Urinary bladder (tissue), 4 donors: ENCODE measurements around the gene TOP3B. TPM values are rescaled to one million over a fixed set of nuclear protein-coding genes. Genes with fewer than 3 reads are reported as not detected.

Source experiments
- DNase-seq: peaks from one replicate; pipeline ENCODE4 v3.0.0-alpha.2; 2015; ENCODE audit errors: extremely low spot score
- H3K27ac ChIP-seq: one replicate; pipeline ENCODE4 v1.5.1; 2013; ENCODE audit warnings: low read depth, mild to moderate bottlenecking, moderate library complexity
- H3K36me3 ChIP-seq: one replicate; pipeline ENCODE4 v1.6.1; 2013; ENCODE audit warnings: mild to moderate bottlenecking, moderate library complexity; ENCODE audit not compliant: insufficient read depth
- H3K4me1 ChIP-seq: one replicate; pipeline ENCODE4 v1.6.1; 2013; ENCODE audit warnings: mild to moderate bottlenecking, moderate library complexity; ENCODE audit not compliant: insufficient read depth
- H3K4me3 ChIP-seq: one replicate; pipeline ENCODE4 v1.5.1; 2013; ENCODE audit warnings: low read depth, low read length
- whole genome bisulfite sequencing: extraction: QIAGEN DNeasy Blood & Tissue Kit; methylation state at CpG from one replicate; pipeline ENCODE4 v1.1.7; 2013; 5-methylcytosine and 5-hydroxymethylcytosine counted together
- polyA plus RNA-seq: library from polyadenylated mRNA; stranded (reverse); fragments of 200-250 nt; gene quantifications from one replicate; pipeline ENCODE4 v1.2.3, GENCODE V29; 2013
- total RNA-seq: library from RNA; depleted of rRNA; stranded (reverse); fragments of >200 nt; gene quantifications from one replicate; pipeline ENCODE4 v1.2.3, GENCODE V29; 2014
- donor health status: healthy with polysubstance abuse.
- donor health status: healthy.

The TOP3B gene
- total and polyA plus RNA-seq, 2 donors, result 12.6 to 20.7 TPM

DNA sequence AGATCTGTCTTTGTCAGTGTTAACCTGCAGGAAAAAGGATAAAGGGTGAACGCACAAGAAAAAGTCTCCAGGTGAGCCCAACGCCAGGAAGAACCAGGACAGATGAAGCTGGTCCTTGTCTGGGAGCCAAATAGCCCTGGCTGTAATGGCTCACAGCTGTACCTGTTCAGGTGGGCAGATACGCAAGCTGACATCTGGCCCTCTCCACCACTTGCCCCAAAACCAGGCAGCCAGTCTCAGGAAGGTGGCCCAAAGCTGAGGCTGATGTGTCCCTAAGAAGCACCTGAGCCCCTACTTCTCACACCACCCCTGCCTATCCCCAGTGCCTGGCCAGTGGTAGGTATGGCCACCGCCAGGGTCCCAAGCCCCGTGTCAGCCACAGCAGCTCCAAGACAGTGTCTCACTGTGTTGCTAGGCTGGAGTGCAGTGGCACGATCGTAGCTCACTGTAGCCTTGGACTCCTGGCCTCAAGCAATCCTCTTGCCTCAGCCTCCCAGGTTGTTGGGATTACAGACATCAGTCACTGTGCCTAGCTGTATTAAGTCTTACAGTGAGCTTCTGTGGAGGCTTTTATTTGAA lies 14.8 kb downstream of the TOP3B start:
- WGBS, result 95% methylated on average over 7 of the region's 7 CpGs
- DNase-seq, result no peak
- Histone ChIP-seq H3K4me1 (no peaks in the 10 kb centered on the region), H3K36me3 (peaks cover 4% of the 10 kb centered on the region), H3K27ac (no peak overlapping the region), H3K4me3 (no peak overlapping the region)

DNA sequence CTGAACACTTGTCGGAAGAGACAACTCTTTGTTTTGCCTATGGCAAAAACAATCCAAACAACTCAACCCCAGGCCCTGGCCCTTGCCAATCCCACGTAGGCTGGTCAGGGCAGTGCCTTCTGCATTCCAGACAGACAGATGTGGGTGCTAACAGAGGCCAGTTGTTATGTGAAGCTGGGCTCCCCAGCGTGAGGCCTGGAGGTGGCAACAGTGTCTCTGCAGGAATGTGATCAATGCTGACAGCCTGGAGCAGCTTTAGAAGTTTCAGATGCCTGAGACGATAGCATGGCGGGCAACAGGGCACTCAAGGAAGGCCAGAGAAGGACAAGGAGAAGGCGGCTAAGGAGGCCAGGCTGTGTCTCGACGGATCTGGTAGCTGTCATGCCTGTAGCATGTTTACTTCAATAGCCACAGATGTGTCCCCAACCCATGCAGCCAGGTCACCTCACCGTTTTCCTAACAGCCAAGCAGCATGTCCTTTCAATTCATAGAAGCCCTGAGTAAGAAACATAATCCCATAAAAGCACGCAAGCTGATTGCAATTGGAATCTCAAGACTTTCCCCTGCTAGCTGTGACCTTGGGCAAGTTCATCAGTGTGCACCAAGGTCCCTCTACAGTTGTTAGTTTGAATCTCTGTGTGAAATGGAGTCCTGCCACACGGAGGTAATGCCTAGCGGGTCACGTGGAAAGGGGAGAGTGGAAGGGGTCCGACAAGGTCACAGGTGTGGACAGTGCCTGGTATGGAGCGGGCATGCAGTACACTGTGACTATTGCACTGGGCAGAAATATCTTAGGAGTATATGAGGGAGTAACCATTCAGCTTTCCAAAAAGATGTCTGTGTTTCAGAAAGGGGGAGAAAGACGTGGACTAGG lies 15.7 kb downstream of the TOP3B start:
- H3K4me1 ChIP-seq, result no peaks in the 10 kb centered on the region
- no peak overlapping the region for H3K4me3 ChIP-seq
- no peak overlapping the region for H3K27ac ChIP-seq
- H3K36me3 ChIP-seq, result peaks cover 4% of the 10 kb centered on the region
- DNase-seq, result no peak
- WGBS, result 91% methylated on average over 16 of the region's 16 CpGs

DNA sequence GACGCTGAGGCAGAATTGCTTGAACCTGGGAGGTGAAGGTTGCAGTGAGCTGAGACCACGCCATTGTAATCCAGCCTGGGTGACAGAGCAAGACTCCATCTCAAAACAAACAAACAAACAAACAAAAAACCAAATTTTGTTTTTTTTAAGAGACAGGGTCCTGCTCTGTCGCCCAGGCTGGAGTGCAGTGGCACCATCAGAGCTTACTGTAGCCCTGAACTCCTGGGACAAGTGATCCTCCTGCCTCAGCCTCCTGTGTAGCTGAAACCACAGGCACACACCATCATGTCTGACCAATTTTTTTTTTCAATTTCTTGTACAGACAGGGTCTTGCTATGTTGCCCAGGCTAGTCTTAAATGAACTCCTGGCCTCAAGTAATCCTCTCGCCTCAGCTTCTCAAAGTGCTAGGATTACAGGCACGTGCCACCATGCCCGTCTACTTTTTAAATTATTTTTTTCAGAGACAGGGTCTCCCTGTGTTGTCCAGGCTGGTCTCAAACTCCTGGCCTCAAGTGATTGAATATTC lies 16.8 kb downstream of the TOP3B start:
- Histone ChIP-seq H3K36me3 (peaks cover 4% of the 10 kb centered on the region), H3K4me3 (no peak overlapping the region), H3K4me1 (no peaks in the 10 kb centered on the region), H3K27ac (no peak overlapping the region)
- 96% methylated on average over 6 of the region's 6 CpGs for WGBS
- no peak for DNase-seq

DNA sequence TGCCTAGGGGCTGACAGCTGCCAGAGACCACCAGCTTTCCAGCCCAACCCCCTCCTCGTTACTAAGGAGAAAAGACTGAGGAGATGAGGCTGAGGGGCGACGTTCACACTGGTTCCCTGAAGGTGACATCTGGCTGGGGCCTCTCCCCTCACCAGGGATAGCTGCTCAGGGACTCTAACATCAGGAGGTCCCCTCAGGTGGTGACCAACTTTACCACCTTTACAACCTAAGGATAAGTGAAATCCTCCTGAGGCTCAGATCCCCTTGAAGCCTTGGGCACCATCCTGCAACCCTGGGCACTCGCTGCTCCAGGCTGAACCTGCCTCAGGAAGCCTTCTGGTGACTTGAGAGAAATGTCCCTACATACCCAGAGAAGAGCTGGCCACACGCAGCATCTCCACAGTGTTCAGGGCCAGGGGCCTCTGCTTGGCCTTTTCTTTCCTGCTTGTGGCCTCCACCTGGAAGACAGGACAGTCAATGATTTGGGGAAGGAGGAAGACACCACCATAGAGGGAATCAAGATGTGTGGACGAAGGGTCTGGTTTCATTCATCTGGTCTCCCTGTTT lies 17.6 kb downstream of the TOP3B start:
- Histone ChIP-seq H3K36me3 (peaks cover 4% of the 10 kb centered on the region), H3K4me3 (no peak overlapping the region), H3K4me1 (no peaks in the 10 kb centered on the region), H3K27ac (no peak overlapping the region)
- DNase-seq, result no peak
- 95% methylated on average over 6 of the region's 6 CpGs for WGBS

DNA sequence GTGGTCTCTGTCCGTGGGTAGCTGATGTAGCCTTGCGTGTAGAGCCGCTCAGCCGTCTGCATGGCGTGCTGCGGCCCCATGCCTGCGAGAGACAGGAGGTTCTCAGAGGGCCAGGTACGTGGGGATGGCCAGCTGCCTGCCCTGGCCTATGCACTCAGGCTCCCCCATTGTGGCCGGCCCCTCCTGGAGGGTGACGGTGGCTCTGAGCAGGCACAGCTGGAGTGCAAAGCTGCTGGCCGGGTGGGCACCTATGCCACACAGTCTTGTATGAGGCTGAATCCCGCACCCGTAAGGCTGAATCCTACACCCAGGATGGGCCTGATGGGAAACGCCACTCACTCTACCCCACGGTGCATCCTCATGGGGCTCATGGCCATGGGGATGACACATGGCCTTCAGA lies 18.4 kb downstream of the TOP3B start:
- no peaks in the 10 kb centered on the region for H3K4me1 ChIP-seq
- H3K4me3 ChIP-seq, result no peak overlapping the region
- peaks cover 4% of the 10 kb centered on the region for H3K36me3 ChIP-seq
- DNase-seq, result no peak
- no peak overlapping the region for H3K27ac ChIP-seq
- WGBS, result 96% methylated on average over 15 of the region's 15 CpGs

DNA sequence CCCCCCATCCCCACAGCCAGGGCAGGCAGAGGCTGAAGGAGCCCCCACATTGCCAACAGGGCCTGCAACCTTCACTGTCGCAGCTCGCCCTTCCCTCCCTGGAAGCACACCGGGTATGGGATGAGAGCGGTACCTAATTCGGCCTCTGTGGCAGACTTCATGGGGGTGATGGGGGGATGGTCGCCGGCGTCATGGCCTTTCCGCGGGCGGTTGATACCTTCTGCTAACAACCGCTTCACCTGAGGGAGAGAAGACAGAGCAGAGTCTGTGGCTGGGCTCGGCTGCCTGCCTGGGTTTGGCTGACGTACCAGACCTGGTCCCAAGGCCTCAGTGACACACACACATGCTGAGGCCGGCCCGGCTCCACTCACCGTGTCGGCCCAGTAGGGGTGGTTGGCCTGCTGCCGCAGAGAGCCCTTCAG lies 18.8 kb downstream of the TOP3B start:
- no peak overlapping the region for H3K4me3 ChIP-seq
- H3K4me1 ChIP-seq, result no peaks in the 10 kb centered on the region
- no peak overlapping the region for H3K27ac ChIP-seq
- 96% methylated on average over 19 of the region's 19 CpGs for WGBS
- no peak for DNase-seq
- H3K36me3 ChIP-seq, result peaks cover 4% of the 10 kb centered on the region

DNA sequence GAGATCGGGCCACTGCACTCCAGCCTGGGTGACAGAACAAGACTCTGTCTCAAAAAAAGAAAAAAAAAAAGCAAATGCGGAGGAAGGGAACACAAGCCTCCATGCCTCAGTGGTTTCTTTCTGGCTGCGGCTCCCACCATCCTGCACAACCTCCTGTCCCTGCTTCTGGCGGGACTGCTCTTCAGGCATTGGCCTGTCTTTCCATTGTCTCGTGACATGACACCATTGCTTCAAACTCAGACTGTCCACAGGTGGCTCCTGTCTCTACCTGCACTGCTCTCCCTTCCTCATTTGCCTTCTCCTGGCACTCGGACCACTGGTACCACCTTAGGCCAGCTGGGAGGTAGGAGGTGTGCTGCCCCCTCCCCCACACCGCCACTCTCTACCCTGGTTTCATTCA lies 19.3 kb downstream of the TOP3B start:
- H3K4me1 ChIP-seq, result no peaks in the 10 kb centered on the region
- H3K36me3 ChIP-seq, result peaks cover 4% of the 10 kb centered on the region
- WGBS, result 96% methylated on average over 7 of the region's 7 CpGs
- DNase-seq, result no peak
- no peak overlapping the region for H3K27ac ChIP-seq
- no peak overlapping the region for H3K4me3 ChIP-seq

DNA sequence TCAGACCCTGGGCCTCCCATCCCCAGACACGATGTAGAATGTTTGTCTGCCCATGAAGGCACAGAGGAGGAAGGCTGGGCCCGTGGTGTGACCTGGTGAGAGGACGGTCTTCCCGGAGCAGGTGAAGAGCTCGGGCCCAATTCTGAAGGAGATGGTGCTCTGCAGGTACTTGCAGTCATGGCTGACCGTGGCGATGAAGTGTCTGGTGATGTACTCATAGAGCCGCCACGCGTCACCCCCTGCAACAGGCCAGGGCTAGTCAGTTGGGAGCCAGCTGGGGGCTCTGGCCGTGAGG lies 20.0 kb downstream of the TOP3B start:
- 94% methylated on average over 11 of the region's 11 CpGs for WGBS
- no peak overlapping the region for H3K4me3 ChIP-seq
- H3K27ac ChIP-seq, result no peak overlapping the region
- no peak for DNase-seq
- no peaks in the 10 kb centered on the region for H3K4me1 ChIP-seq
- H3K36me3 ChIP-seq, result peaks cover 4% of the 10 kb centered on the region

DNA sequence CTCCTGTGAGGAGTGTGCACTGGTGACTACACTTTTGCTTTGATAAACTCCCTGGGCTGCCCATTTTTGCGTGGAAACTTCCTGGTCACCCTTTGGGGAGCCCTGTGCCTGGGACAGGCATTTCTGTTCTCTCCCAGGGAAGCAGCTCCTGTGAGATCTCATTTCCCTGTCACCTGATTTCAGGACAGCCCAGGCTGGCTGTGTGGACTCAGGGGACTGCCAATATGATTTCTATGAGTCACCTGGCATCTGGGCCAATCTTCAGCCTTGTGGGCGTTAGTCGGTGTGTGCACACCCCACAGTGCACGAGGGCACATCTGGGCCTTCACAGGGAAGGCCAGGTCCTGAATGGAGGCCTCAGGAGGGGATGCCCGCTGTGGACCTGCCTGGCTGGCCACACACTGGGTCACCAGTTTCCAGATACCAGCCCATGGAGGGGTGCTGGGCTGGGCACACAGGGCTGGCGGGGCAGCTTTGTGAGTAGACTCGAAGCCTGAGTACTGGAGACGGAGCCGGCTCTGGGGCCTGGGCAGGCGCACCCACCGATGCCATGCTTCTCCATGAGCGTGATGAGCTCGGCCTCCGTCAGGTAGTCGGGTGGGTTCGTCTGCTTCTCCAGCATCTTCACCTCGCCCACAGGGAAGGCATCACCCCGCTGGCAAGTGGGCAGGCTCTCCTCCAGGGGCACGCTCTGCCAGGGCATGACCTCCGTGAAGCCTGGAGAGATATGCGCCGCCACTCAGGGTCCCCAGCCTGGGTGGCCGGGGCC lies 20.5 kb downstream of the TOP3B start:
- H3K36me3 ChIP-seq, result peaks cover 4% of the 10 kb centered on the region
- no peak for DNase-seq

DNA sequence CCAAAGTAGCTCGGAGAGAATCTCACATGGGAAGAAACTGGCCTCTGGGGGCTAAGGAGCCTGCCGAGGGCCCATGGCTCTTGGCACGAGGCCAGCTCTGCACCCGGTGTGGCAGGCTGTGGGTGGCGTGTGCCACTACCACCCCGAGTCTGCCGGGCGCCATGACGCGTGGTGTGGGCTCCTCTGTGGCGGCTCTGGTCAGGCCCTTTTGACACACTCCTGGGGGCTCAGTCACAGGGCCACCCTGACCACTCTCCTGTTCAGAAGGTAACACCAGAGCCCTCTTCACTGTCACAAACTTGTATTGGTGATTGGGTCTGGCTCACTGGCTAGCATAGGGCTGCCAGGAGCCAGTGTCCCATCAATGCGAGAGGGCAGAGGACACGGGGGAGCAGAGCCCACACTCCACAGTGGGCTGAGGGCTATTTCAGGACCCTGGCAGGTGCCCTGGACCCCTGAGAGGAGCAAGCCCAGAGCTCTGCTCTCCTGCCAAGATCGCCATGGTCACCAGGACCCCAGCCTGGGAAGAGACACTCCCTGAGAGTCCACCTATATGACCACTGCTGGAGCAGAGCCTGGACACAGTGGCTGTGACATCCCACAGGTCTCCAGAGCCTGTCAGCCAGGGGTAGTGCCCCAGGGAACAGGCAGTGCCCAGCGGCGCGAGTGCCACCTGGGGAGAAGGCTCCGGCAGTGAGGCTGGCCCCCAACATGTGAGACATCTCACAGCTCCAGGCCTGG lies 21.3 kb downstream of the TOP3B start:
- Histone ChIP-seq H3K4me1 (no peaks in the 10 kb centered on the region), H3K36me3 (peaks cover 4% of the 10 kb centered on the region), H3K27ac (no peak overlapping the region), H3K4me3 (no peak overlapping the region)
- 91% methylated on average over 18 of the region's 18 CpGs for WGBS
- DNase-seq, result no peak

More for the DNA sequence above, 20.5 kb downstream of the TOP3B start:
- no peak overlapping the region for H3K27ac ChIP-seq
- H3K4me1 ChIP-seq, result no peaks in the 10 kb centered on the region
- WGBS, result 91% methylated on average over 23 of the region's 23 CpGs
- no peak overlapping the region for H3K4me3 ChIP-seq

DNA sequence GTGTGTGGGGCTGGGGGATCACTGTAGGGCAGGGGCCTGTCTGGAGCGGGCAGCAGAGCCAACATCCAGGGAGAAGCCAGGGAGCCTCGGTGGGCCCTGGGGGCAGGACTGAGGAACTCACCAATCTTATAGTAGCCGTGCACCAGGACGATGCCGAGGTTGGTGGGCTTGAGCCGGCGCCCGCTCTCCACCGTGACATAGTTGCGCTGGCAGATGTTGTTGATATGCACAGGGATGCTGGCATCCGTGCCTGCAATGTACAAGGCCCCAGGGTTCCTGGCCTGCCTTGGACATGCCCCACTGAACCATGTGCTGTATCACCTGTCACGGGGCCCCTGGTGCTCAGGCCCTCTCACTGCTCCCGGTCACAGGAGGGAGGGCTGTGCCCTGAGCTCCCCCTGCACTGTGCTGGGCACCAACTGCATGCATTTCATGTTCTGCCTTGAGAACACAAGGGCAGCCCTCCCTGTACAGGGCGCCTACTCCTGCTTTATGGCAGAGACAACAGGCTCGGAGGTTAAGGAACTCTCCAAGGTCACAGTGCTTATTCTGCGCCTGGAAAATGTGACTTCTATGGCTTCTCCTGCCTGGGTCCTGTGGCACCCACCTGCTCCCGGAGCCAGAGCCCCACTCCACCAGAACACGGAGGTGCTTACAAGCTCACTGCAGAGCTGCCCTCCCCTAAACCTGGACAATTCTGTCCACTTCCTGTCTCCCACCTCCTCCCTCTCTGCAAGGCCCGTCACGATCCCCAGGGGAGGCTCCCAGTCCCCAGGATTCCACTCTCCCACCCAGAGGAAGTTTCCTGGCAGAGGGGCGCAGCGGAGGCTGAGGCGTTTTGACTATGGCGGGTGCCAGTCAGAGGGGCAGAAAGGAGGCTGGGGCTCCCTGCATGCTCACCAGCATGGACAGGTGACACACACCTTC lies 22.1 kb downstream of the TOP3B start:
- Histone ChIP-seq H3K36me3 (peaks cover 4% of the 10 kb centered on the region), H3K4me1 (no peaks in the 10 kb centered on the region), H3K4me3 (no peak overlapping the region), H3K27ac (no peak overlapping the region)
- WGBS, result 88% methylated on average over 24 of the region's 24 CpGs
- no peak for DNase-seq

DNA sequence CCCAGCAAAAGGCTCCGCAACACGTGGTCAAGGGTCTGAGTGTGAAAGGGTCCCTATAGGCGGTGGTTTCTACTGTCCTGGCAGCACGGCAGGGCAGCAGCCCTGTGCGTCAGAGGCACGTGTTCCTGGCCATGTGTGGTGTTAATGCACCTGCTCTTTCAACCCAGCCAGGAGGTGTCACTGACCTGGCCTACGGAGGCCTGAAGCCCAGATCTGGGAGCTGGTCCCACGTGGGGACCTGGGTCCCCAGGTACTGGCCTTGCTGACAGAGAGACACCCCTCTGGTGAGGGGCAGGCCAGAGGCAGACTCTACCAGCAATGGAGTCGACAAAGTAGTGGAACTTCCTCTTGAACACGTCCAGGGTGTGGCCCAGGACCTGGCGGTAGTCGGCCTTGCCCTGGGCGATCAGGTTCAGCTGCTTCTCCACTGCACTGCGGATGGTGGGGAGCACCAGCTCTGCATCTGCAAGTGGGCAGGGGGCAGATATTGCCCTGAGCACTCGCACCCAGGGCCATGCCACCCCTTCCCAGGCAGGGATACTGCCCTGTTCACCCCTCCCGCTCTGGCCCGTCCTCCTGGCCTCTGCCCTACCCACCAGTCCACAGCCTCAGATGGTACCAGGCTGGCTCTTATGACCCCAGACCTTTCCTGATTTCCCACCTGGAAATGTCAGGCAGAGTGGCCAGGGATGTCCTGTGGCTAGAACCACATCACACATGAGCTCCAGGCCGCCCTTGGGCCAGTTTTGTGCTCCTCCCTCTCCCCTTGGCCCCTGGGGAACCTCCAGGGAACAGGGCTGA lies 23.1 kb downstream of the TOP3B start:
- no peak overlapping the region for H3K27ac ChIP-seq
- peaks cover 4% of the 10 kb centered on the region for H3K36me3 ChIP-seq
- H3K4me3 ChIP-seq, result no peak overlapping the region
- H3K4me1 ChIP-seq, result no peaks in the 10 kb centered on the region
- WGBS, result 89% methylated on average over 18 of the region's 18 CpGs
- DNase-seq, result no peak
